ENCODE data around the gene CAMKMT.

GRCh38 chr2:44687686-44688455 is 326.1 kb downstream of the CAMKMT start:
- TF ChIP-seq CTCF (conservative IDR thresholded peaks at IDR 0.05; ENCODE audit: low read length): no peak
- TF ChIP-seq EZH2phosphoT487 (IDR thresholded peaks at IDR 0.05; ENCODE audit: borderline replicate concordance, low read depth, low read length): no peak
